Right lobe of liver (tissue), 4 donors: Measurements from ENCODE around the gene PADI4.

ENCODE experiments used
- POLR2A ChIP-seq: fragments of 450-650 bp; IDR thresholded peaks from one replicate; pipeline ENCODE4 v1.6.1; 2017; ENCODE audit warnings: antibody characterized with exemption, mild to moderate bottlenecking
- TF ChIP-seq, protein P1 (sequence below), 4 donors: fragments of 200-600 bp in 3 of 4; fragments of 450-650 bp in 1 of 4; IDR thresholded peaks; one replicate each; pipeline versions ENCODE4 v1.5.1 to v1.8.0; 2016 to 2022; ENCODE audit warnings: antibody characterized with exemption in 4 of 4, mild to moderate bottlenecking in 2 of 4
- donor health status: DM: no; HTN: no; CAD: no.
- donor health status: DM: no; HTN: no; CAD: no.
- donor health status: DM: no; HTN: yes; CAD: no.

DNA sequence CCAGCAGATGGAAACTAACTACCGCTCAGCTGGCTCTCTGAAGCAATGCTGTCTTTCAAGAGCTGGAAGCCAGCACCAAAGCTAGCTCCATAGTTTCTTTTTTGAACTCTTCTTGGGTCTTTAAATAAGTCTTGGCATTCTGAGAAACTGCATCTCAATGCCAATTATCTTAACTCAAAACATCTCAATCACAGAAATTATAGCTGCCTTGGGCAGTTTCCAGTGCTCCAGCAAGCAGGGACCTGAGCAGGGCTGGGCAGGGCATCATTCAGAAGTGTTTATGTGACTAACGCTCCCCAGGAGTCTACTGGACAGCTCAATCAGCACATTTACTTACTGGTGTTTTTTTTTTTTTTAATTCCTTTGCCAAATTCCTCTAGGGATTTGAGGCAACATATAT, 18.3 kb upstream of the PADI4 start:
- TF ChIP-seq, protein P1, sequence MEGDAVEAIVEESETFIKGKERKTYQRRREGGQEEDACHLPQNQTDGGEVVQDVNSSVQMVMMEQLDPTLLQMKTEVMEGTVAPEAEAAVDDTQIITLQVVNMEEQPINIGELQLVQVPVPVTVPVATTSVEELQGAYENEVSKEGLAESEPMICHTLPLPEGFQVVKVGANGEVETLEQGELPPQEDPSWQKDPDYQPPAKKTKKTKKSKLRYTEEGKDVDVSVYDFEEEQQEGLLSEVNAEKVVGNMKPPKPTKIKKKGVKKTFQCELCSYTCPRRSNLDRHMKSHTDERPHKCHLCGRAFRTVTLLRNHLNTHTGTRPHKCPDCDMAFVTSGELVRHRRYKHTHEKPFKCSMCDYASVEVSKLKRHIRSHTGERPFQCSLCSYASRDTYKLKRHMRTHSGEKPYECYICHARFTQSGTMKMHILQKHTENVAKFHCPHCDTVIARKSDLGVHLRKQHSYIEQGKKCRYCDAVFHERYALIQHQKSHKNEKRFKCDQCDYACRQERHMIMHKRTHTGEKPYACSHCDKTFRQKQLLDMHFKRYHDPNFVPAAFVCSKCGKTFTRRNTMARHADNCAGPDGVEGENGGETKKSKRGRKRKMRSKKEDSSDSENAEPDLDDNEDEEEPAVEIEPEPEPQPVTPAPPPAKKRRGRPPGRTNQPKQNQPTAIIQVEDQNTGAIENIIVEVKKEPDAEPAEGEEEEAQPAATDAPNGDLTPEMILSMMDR (IDR thresholded peaks at IDR 0.05), result no peak
- TF ChIP-seq POLR2A, result no peak
